ENCODE data around the gene CBFA2T2. TPM values are rescaled to one million over a fixed set of nuclear protein-coding genes. Genes with fewer than 3 reads are reported as not detected.
A peak's percentile ranks its signal among the peaks of the same experiment; 100 is the strongest.
"Not testable (repeated sequence)": the region's sequence is repeated elsewhere in the genome, so short reads cannot be mapped to it uniquely, and the experiment has no call there.

CBFA2T2 gene
- total RNA-seq, 2 experiments from 2014 or later, result 10.2 to 10.9 TPM

- H3K4me3 Mint-ChIP-seq, result no peak overlapping the region
- H3K27ac Mint-ChIP-seq, result peak overlapping the region; percentile 51
- ChIA-PET CTCF (no interaction called here), POLR2A (interaction anchor here (0.6 to 0.9 kb wide), 2 partner anchors 20 to 279 kb away, joined by 3 to 4 read pairs; no protein-coding TSS in a partner anchor)
- no peaks in the 10 kb centered on the region for H3K27me3 Mint-ChIP-seq
- peaks cover 7% of the 10 kb centered on the region for H3K36me3 Mint-ChIP-seq (ENCODE audit: low read depth)
- no peak for TF ChIP-seq CTCF (IDR thresholded peaks at IDR 0.05)
- ATAC-seq (no peak), DNase-seq (no peak)
- intact Hi-C loops (cut with micrococcal nuclease), result no loop called here
- no peaks in the 10 kb centered on the region for H3K9me3 Mint-ChIP-seq
- peaks cover 20% of the 10 kb centered on the region for H3K4me1 Mint-ChIP-seq (ENCODE audit: low read depth)
These were observed 43.0 kb downstream of the CBFA2T2 start for GRCh38 chr20:33532753-33533459.

- CTCF ChIA-PET; POLR2A ChIA-PET; ATAC-seq; H3K4me3 Mint-ChIP-seq; H3K27ac Mint-ChIP-seq; H3K27me3 Mint-ChIP-seq; H3K36me3 Mint-ChIP-seq (ENCODE audit: low read depth); intact Hi-C loops (cut with micrococcal nuclease); H3K9me3 Mint-ChIP-seq; DNase-seq: not testable (repeated sequence)
- peaks cover 21% of the 10 kb centered on the region for H3K4me1 Mint-ChIP-seq (ENCODE audit: low read depth)
These were observed 45.8 kb downstream of the CBFA2T2 start for GRCh38 chr20:33535717-33536116.

- no peak for ATAC-seq
- H3K27ac Mint-ChIP-seq, result no peak overlapping the region
- H3K36me3 Mint-ChIP-seq (ENCODE audit: low read depth), result peaks cover 7% of the 10 kb centered on the region
- TF ChIP-seq CTCF (IDR thresholded peaks at IDR 0.05), result no peak
- intact Hi-C loops (cut with micrococcal nuclease), result no loop called here
- no peaks in the 10 kb centered on the region for H3K9me3 Mint-ChIP-seq
- H3K27me3 Mint-ChIP-seq, result no peaks in the 10 kb centered on the region
- H3K4me3 Mint-ChIP-seq, result no peak overlapping the region
- no peak for DNase-seq
- peaks cover 4% of the 10 kb centered on the region for H3K4me1 Mint-ChIP-seq (ENCODE audit: low read depth)
- ChIA-PET CTCF (interaction anchor here (1.4 kb wide), 1 partner anchor 12 kb away, joined by 4 read pairs; no protein-coding TSS in a partner anchor), POLR2A (interaction anchor here (0.6 kb wide), 1 partner anchor 924 kb away, joined by 3 read pairs; no protein-coding TSS in a partner anchor)
These were observed 47.7 kb downstream of the CBFA2T2 start for GRCh38 chr20:33537608-33538007.

GRCh38 chr20:33539129-33539528 is 49.2 kb downstream of the CBFA2T2 start:
- peaks cover 7% of the 10 kb centered on the region for H3K36me3 Mint-ChIP-seq (ENCODE audit: low read depth)
- H3K27me3 Mint-ChIP-seq, result no peaks in the 10 kb centered on the region
- ChIA-PET POLR2A (no interaction called here), CTCF (no interaction called here)
- intact Hi-C loops (cut with micrococcal nuclease), result no loop called here
- no peak overlapping the region for H3K27ac Mint-ChIP-seq
- H3K9me3 Mint-ChIP-seq, result no peaks in the 10 kb centered on the region
- H3K4me3 Mint-ChIP-seq, result no peak overlapping the region
- DNase-seq (no peak), ATAC-seq (no peak)
- H3K4me1 Mint-ChIP-seq (ENCODE audit: low read depth), result peaks cover 6% of the 10 kb centered on the region
- TF ChIP-seq CTCF (IDR thresholded peaks at IDR 0.05), result no peak

GRCh38 chr20:33540427-33540826 is 50.5 kb downstream of the CBFA2T2 start:
- peaks cover 6% of the 10 kb centered on the region for H3K4me1 Mint-ChIP-seq (ENCODE audit: low read depth)
- no peak overlapping the region for H3K27ac Mint-ChIP-seq
- CTCF ChIA-PET, result no interaction called here
- POLR2A ChIA-PET, result no interaction called here
- no peaks in the 10 kb centered on the region for H3K27me3 Mint-ChIP-seq
- TF ChIP-seq CTCF (IDR thresholded peaks at IDR 0.05), result no peak
- peaks cover 7% of the 10 kb centered on the region for H3K36me3 Mint-ChIP-seq (ENCODE audit: low read depth)
- no peaks in the 10 kb centered on the region for H3K9me3 Mint-ChIP-seq
- no peak overlapping the region for H3K4me3 Mint-ChIP-seq
- DNase-seq (no peak), ATAC-seq (no peak)
- intact Hi-C loops (cut with micrococcal nuclease), result no loop called here
